ENCODE measurements around the gene TERF2IP.

The TERF2IP gene

GRCh38 chr16:75660726-75661302, 13.2 kb downstream of the TERF2IP start:
- Histone ChIP-seq H3K4me2 (ENCODE audit: low read length) (no peak overlapping the region), H3K36me3 (ENCODE audit: control insufficient read depth, low read length) (peaks cover 41% of the 10 kb centered on the region), H3K9me3 (ENCODE audit: control insufficient read depth, insufficient read depth, low read length) (no peaks in the 10 kb centered on the region), H3K27me3 (ENCODE audit: control insufficient read depth, low read length) (no peaks in the 10 kb centered on the region), H3K27ac (ENCODE audit: low read depth, low read length) (no peak overlapping the region), H3F3A (ENCODE audit: control insufficient read depth, insufficient read depth) (no peaks in the 10 kb centered on the region), H3K4me1 (ENCODE audit: control insufficient read depth, low read length) (no peaks in the 10 kb centered on the region), H3K79me2 (ENCODE audit: control insufficient read depth, low read length) (peaks cover 10% of the 10 kb centered on the region), H4K20me1 (ENCODE audit: control insufficient read depth, insufficient read depth, low read depth, low read length) (no peaks in the 10 kb centered on the region), H3K9me2 (replicated peaks; ENCODE audit: control insufficient read depth, low read length) (no peaks in the 10 kb centered on the region), H3K4me3 (ENCODE audit: low read length) (no peak overlapping the region)
- TF ChIP-seq EZH2phosphoT487 (IDR thresholded peaks at IDR 0.05; ENCODE audit: borderline replicate concordance, low read length): no peak
- no peak for TF ChIP-seq CTCF (IDR thresholded peaks at IDR 0.05; ENCODE audit: low read depth, low read length, poor library complexity, severe bottlenecking)

GRCh38 chr16:75667503-75667902, 19.9 kb downstream of the TERF2IP start:
- Histone ChIP-seq H3K27ac (ENCODE audit: low read depth, low read length) (no peak overlapping the region), H3K4me1 (ENCODE audit: control insufficient read depth, low read length) (no peaks in the 10 kb centered on the region), H3K9me3 (ENCODE audit: control insufficient read depth, insufficient read depth, low read length) (no peaks in the 10 kb centered on the region), H3K9me2 (replicated peaks; ENCODE audit: control insufficient read depth, low read length) (no peaks in the 10 kb centered on the region), H3K36me3 (ENCODE audit: control insufficient read depth, low read length) (no peaks in the 10 kb centered on the region), H3K27me3 (ENCODE audit: control insufficient read depth, low read length) (no peaks in the 10 kb centered on the region), H3K79me2 (ENCODE audit: control insufficient read depth, low read length) (no peaks in the 10 kb centered on the region), H4K20me1 (ENCODE audit: control insufficient read depth, insufficient read depth, low read depth, low read length) (no peaks in the 10 kb centered on the region), H3K4me2 (ENCODE audit: low read length) (no peak overlapping the region), H3K4me3 (ENCODE audit: low read length) (no peak overlapping the region), H3F3A (ENCODE audit: control insufficient read depth, insufficient read depth) (0 out of 2 replicates have a peak, but pooled peaks cover 2% of the 10 kb centered on the region)
- TF ChIP-seq EZH2phosphoT487 (IDR thresholded peaks at IDR 0.05; ENCODE audit: borderline replicate concordance, low read length) (no peak), CTCF (IDR thresholded peaks at IDR 0.05; ENCODE audit: low read depth, low read length, poor library complexity, severe bottlenecking) (no peak)

DNA sequence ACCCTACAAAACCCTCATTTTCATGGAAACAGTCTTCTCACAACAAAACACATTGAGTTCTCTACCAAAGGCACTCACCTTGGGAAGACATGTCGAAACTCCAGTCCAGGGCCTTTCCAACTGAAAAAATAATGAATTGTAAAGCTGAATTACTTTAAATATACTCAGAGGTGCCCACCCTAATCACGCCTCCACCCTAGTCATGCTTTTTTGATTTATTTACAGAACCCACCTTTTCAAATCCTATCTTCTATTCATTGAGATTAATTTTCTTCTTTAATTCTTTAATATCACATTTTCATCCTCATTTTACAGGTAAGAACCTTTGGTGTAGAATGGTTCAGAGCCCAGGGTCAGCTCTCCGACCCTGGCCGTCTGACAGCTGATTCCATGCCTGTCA, 29.3 kb downstream of the TERF2IP start, which contains the start of gene CPHXL2:
CPHXL2 (minus strand) TSS at position 101 of the 400 bp plus-strand sequence; CDS start at position 91, 10 bp downstream.
- Histone ChIP-seq H4K20me1 (ENCODE audit: control insufficient read depth, insufficient read depth, low read depth, low read length) (no peaks in the 10 kb centered on the region), H3K9me3 (ENCODE audit: control insufficient read depth, insufficient read depth, low read length) (no peaks in the 10 kb centered on the region), H3F3A (ENCODE audit: control insufficient read depth, insufficient read depth) (no peaks in the 10 kb centered on the region), H3K9me2 (replicated peaks; ENCODE audit: control insufficient read depth, low read length) (no peaks in the 10 kb centered on the region), H3K4me3 (ENCODE audit: low read length) (no peak within 1 kb of the TSS), H3K27me3 (ENCODE audit: control insufficient read depth, low read length) (no peaks in the 10 kb centered on the region), H3K4me1 (ENCODE audit: control insufficient read depth, low read length) (no peaks in the 10 kb centered on the region), H3K79me2 (ENCODE audit: control insufficient read depth, low read length) (no peaks in the 10 kb centered on the region), H3K27ac (ENCODE audit: low read depth, low read length) (no peak within 1 kb of the TSS), H3K4me2 (ENCODE audit: low read length) (no peak within 1 kb of the TSS), H3K36me3 (ENCODE audit: control insufficient read depth, low read length) (no peaks in the 10 kb centered on the region)
- TF ChIP-seq CTCF (IDR thresholded peaks at IDR 0.05; ENCODE audit: low read depth, low read length, poor library complexity, severe bottlenecking) (no peak), EZH2phosphoT487 (IDR thresholded peaks at IDR 0.05; ENCODE audit: borderline replicate concordance, low read length) (no peak)

All from DOHH2 (cell line).